ENCODE data around the gene MRTFA.

GRCh38 chr22:40519284-40519947 lies 117.1 kb downstream of the MRTFA start:
- TF ChIP-seq ETS1 (conservative IDR thresholded peaks at IDR 0.05; ENCODE audit: control insufficient read depth, low read depth, low read length) (no peak), SIRT6 (IDR thresholded peaks at IDR 0.05; ENCODE audit: low read depth, low read length) (no peak), BHLHE40 (IDR thresholded peaks at IDR 0.05; ENCODE audit: low read length) (no peak), E4F1 (CRISPR knock-in tag; IDR thresholded peaks at IDR 0.05; ENCODE audit: borderline replicate concordance) (no peak), RFX5 (IDR thresholded peaks at IDR 0.05; ENCODE audit: low read depth, low read length) (no peak), ZNF384 (IDR thresholded peaks at IDR 0.05; ENCODE audit: low read depth, low read length) (no peak), SIN3A (IDR thresholded peaks at IDR 0.05; ENCODE audit: borderline replicate concordance in 2 of 2, control insufficient read depth in 1 of 2, low read depth in 2 of 2, low read length in 2 of 2) (no peak), THAP12 (CRISPR knock-in tag; IDR thresholded peaks at IDR 0.05) (no peak), PHF8 (IDR thresholded peaks at IDR 0.05; ENCODE audit: borderline replicate concordance, low read length) (no peak), ZBTB43 (CRISPR knock-in tag; IDR thresholded peaks at IDR 0.05) (no peak), POLR2AphosphoS5 (IDR thresholded peaks at IDR 0.05; ENCODE audit: control insufficient read depth, insufficient read depth, low read depth, low read length) (no peak), ARID4B (CRISPR knock-in tag; IDR thresholded peaks at IDR 0.05) (no peak), CTCF (IDR thresholded peaks at IDR 0.05 in 2 of 3, conservative IDR thresholded peaks at IDR 0.05 in 1 of 3; ENCODE audit: insufficient read depth in 2 of 3, low read depth in 1 of 3, low read length in 3 of 3) (no peak), NFXL1 (CRISPR knock-in tag; IDR thresholded peaks at IDR 0.05) (no peak)
